Measurements from ENCODE around the gene DYSF. TPM values are rescaled to one million over a fixed set of nuclear protein-coding genes. Genes with fewer than 3 reads are reported as not detected.

DYSF gene
- total RNA-seq, 4 donors from 2014 or later = 2.4 to 10.6 (median 4.3) TPM

DNA sequence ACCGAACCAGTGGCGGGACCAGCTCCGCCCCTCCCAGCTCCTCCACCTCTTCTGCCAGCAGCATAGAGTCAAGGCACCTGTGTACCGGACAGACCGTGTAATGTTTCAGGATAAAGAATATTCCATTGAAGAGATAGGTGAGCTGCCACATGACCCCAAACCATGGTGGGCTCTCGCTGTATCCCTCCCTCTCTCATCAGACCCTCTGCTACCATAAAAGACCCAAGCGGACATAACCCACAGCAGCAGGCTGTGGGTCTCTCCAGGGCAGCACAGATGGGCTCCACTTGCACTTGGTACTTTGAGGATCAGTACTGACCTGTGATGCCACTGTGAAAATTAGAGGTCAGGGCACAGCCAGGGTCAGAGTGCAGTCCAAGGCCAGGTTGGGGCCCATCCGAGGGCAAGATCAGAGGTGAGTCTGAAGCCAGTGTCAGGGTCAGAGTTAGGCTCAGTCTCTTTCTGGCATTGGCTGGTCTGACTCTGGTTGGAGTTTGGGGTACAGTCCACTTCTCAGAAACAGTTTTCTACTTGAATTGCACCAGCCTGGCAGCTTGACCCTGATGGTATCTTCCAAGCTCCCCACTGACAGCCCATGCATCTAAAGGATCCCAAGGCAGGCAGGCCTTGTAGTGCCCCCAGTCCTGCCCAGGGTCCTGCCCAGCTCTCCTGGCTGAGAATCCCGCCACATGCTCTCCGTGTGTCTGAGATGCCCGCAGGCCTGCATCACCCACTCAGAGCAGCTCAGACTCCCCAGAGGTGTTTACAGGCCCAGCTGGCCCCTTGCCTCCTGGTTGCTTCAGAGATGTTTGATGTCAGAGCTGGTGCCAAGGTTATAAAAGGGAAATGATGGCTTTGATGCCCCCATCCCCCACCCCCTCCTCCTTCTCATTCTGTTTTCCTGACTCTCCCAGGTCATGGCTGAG is 212.1 kb downstream of the DYSF start:
- WGBS, 2 donors = 76 to 85% methylated on average over 2 to 7 of the region's 11 CpGs
- Histone ChIP-seq H3K36me3 (peaks cover 0 to 13% (median 0%) of the 10 kb centered on the region in 3 donors), H3K27me3 (no peaks in the 10 kb centered on the region), H3K4me1 (no peaks in the 10 kb centered on the region), H3K4me3 (no peak overlapping the region), H3K9me3 (no peaks in the 10 kb centered on the region), H3K27ac (no peak overlapping the region)
- intact Hi-C loops (cut with DNase I) = no loop called here
- no peak for TF ChIP-seq POLR2A (IDR thresholded peaks at IDR 0.05)
- TF ChIP-seq, protein P1, sequence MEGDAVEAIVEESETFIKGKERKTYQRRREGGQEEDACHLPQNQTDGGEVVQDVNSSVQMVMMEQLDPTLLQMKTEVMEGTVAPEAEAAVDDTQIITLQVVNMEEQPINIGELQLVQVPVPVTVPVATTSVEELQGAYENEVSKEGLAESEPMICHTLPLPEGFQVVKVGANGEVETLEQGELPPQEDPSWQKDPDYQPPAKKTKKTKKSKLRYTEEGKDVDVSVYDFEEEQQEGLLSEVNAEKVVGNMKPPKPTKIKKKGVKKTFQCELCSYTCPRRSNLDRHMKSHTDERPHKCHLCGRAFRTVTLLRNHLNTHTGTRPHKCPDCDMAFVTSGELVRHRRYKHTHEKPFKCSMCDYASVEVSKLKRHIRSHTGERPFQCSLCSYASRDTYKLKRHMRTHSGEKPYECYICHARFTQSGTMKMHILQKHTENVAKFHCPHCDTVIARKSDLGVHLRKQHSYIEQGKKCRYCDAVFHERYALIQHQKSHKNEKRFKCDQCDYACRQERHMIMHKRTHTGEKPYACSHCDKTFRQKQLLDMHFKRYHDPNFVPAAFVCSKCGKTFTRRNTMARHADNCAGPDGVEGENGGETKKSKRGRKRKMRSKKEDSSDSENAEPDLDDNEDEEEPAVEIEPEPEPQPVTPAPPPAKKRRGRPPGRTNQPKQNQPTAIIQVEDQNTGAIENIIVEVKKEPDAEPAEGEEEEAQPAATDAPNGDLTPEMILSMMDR (IDR thresholded peaks at IDR 0.05) = no peak
- no peak for DNase-seq

DNA sequence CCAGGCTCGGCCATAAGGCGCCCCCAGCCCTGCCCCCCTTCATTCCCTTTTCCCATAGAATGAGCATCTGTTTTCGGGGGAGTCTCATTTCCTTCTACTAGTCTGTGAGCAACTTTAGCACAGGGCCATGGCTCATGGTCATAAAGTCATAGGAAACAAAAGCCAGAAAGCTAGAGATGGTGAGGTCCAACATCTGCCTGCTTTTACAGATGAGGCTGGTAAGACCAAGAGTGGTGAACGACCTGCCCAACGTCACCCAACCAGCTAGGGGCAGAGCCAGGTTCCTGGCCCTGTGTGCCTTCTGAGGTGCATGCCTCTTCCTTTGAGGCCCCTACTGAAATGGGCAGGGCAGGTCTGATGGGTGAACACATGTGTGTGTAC is 212.7 kb downstream of the DYSF start:
- Histone ChIP-seq H3K36me3 (peaks cover 0 to 13% (median 0%) of the 10 kb centered on the region in 3 donors), H3K27ac (no peak overlapping the region), H3K4me3 (no peak overlapping the region), H3K4me1 (no peaks in the 10 kb centered on the region), H3K9me3 (no peaks in the 10 kb centered on the region), H3K27me3 (no peaks in the 10 kb centered on the region)
- WGBS, 2 donors = 92 to 94% methylated on average over 2 to 4 of the region's 5 CpGs
- TF ChIP-seq, protein P1 (IDR thresholded peaks at IDR 0.05) = no peak
- TF ChIP-seq POLR2A (IDR thresholded peaks at IDR 0.05) = no peak
- intact Hi-C loops (cut with DNase I) = no loop called here
- no peak for DNase-seq

DNA sequence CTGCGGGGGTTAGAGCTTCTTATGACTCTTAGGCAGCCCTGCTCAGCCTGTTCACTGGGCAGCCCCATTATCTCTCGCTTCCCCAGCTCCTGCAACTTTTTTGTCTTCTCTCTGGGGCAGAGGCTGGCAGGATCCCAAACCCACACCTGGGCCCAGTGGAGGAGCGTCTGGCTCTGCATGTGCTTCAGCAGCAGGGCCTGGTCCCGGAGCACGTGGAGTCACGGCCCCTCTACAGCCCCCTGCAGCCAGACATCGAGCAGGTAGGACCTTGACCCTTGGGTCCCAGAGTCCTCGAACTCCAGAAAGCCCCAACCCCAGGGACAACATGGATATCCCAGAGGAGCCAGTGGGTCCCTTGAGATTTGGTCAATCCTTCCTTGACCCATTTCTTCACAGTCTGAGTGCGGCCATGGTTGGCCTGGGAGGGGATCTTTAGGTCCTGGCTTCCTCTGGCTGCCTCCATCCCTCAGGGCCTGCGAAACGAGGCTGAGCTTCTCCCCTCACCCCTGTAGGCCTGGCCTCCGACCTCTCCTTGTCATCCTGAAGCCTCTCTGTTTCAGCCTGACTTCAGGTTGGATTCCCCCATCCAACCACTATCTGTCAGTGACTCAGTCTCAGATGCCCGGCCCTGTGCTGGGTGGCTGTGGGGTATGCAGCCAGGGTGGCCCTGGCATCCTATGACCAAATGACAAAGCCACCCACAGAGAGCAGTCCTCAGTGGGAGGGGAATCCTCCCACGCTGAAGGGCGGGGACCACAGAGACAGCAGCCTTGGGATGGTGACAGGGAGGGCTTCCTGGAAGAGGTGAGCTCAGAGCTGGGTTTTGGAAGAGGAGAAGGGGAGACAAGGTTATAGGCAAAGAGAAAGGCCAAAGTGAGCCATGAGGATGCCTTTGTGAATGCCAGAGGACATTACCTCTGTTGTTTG is 214.2 kb downstream of the DYSF start:
- intact Hi-C loops (cut with DNase I) = no loop called here
- Histone ChIP-seq H3K27me3 (no peaks in the 10 kb centered on the region), H3K36me3 (peaks cover 0 to 13% (median 0%) of the 10 kb centered on the region in 3 donors), H3K27ac (no peak overlapping the region), H3K4me1 (no peaks in the 10 kb centered on the region), H3K9me3 (no peaks in the 10 kb centered on the region), H3K4me3 (no peak overlapping the region)
- no peak for DNase-seq
- WGBS, 2 donors = 65 to 79% methylated on average over 3 to 12 of the region's 15 CpGs
- TF ChIP-seq POLR2A (IDR thresholded peaks at IDR 0.05) = no peak
- TF ChIP-seq, protein P1 (IDR thresholded peaks at IDR 0.05) = no peak

DNA sequence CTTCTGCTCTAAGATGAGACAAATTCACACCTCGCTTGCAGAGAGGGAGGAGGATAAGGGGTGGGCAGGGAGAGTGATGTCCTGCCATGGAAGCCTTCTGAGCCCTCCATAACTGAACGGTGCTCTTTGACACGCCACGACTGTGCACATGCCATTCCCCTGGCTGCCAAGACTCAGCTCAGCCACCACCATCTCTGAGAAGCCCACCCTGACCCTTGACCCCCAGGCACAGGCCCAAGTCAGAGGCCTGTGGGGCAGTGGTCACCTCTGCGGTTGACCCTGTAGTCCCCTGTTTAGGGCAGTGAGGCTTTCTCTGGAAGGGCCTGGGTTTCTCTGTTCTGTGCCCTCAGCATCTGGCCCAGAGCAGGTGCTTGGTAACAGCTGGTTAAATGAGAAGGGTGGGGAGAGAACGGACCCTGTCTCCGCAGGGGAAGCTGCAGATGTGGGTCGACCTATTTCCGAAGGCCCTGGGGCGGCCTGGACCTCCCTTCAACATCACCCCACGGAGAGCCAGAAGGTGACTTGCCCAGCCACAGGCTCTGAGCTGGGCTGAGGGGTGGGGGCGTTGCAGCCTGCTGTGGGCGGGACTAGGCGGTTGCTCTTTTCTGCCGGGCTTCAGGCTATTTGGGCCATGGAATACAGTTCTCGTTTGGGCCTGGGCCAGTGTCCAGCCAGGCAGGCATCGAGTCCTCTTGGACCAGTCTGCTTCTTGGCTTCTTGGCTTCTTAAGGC is 215.1 kb downstream of the DYSF start:
- Histone ChIP-seq H3K9me3 (no peaks in the 10 kb centered on the region), H3K27me3 (no peaks in the 10 kb centered on the region), H3K36me3 (peaks cover 0 to 13% (median 0%) of the 10 kb centered on the region in 3 donors), H3K27ac (no peak overlapping the region), H3K4me1 (no peaks in the 10 kb centered on the region), H3K4me3 (no peak overlapping the region)
- intact Hi-C loops (cut with DNase I) = no loop called here
- WGBS, 2 donors = 61 to 85% methylated on average over 3 to 7 of the region's 17 CpGs
- no peak for TF ChIP-seq POLR2A (IDR thresholded peaks at IDR 0.05)
- TF ChIP-seq, protein P1 (IDR thresholded peaks at IDR 0.05) = no peak
- no peak for DNase-seq

Measured in esophagus squamous epithelium (tissue), 5 donors.